Inferior parietal cortex (tissue), 1 donor: Measurements from ENCODE around the gene MCM5.
"Not testable (repeated sequence)": the region's sequence is repeated elsewhere in the genome, so short reads cannot be mapped to it uniquely, and the experiment has no call there.

Experiments
- DNase-seq: peaks from one replicate; pipeline ENCODE4 v3.0.0-alpha.2; 2016; ENCODE audit errors: extremely low spot score

MCM5 gene

DNA sequence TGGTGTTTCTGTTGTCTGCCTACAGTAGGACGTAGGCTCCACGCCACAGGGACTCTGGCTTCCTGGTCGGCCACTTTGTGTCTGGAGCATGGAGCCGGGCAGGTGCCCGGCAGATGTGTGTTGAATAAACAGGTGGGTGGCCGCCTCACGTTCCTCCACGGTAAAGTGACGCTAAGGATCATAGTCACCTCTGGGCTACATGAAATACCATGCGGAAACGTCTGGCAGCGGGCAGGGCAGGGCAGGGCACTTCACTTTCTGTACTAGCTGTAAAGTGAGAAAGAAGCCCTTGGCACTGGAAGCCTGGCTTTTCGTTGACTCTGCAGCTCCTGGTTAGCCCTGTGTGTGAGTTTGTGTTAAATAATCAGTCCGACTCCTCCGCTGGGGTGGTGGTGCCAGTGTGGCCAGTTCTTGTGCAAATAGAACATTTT lies 52.4 kb downstream of the MCM5 start:
- no peak for DNase-seq

DNA sequence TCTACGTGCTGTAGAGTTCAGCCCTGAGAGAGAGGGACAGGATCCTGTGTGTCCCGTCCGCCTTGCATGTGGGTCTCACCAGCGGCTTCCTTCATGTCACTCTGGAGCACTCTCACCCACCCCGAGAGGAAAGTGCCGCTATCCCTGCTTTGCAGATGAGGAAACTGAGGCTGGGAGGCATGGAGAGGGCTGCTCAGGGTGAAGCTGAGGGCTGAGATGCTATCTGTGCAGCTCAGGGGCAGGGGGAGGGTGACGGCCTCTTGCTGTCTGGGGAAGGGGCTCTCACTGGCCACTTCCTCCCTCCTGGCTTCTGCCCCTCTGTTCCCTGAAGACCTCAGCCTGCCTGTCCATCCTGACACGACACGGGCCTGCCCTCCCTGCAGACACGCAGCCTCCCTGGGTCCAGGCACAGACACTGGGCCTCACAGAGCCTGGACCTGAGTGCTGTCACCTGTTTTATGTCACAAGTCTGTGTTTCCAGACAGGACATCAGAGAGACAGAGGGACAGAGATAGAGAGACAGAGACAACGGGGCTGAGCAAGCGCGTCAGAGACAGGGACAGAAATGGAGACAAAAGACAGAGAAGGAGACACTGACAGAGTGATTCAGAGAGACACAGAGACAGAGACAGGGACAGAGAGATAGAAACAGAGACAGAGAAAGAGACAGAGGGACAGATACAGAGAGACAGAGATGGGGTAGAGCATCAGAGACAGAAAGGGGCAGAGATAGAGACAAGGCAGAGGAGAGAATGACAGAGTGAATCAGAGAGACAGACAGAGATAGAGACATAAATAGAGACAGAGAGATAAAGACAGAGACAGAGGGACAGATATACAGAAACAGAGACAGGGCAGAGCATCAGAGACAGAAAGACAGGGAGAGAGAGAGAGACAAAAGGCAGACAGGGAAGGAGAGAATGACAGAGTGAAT lies 53.1 kb downstream of the MCM5 start:
- no peak for DNase-seq

DNA sequence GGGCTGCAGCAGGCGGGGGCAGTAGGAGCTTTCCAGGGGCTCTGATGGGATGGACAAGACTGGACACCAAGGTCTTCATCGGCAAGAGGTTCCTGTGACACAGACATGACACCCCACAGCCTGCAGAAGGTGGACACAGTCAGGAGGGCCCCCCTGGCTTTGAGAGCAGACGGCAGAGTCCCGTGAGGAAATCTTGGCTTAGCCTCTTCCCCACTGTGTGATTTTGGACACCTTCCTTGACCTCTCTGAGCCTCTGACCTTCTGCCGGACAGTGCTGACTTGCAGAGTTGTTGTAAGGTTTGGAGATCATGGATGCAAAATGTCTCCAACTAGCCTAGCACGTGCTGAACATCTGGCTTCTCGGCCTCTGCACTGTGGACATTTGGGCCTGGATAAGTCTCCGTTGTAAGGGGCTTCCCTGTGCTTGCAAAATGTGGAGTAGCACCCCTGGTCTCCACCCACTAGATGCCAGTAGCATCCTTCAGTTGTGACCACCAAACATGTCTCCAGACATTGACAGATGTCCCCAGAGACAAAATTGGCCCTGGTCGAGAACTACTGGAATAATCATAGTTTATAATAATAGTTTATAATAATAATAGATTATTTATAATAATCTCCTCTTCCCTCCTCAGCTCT lies 54.6 kb downstream of the MCM5 start:
- DNase-seq: no peak

DNA sequence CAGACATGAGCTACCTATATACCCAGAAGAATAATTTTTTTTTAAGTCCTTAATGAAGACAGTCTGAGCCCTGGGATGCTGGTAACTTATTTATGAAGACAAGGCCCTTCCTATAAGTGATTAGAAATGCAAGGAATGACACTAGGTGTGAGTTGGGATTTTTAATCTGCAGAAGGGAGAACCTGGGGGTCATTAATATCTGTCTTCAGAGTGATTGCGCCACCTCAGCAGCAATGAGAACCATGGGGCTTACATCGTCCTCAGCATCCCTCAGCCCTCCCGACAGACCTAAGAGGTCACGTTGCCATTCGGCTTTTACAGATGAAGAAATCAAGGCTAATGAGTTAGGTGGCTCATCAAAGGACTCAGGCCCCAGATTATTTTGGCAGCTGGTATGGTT lies 55.6 kb downstream of the MCM5 start:
- no peak for DNase-seq

DNA sequence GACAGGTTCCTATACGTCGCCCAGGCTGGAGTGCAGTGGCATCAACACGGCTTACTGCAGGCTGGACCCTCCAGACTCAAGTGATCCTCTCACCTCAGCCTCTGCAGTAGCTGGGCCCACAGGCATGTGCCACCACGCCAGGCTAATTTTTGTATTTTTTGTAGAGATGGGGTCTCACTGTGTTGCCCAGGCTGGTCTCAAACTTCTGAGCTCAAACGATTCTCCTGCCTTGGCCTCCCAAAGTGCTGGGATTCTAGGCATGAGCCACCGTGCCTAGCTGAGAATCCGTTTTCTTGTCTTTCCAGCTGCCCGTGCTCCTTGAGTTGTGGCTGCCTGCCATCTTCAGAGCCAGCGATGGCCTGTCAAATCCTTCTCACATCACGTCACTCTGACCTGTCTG lies 56.8 kb downstream of the MCM5 start:
- no peak for DNase-seq

DNA sequence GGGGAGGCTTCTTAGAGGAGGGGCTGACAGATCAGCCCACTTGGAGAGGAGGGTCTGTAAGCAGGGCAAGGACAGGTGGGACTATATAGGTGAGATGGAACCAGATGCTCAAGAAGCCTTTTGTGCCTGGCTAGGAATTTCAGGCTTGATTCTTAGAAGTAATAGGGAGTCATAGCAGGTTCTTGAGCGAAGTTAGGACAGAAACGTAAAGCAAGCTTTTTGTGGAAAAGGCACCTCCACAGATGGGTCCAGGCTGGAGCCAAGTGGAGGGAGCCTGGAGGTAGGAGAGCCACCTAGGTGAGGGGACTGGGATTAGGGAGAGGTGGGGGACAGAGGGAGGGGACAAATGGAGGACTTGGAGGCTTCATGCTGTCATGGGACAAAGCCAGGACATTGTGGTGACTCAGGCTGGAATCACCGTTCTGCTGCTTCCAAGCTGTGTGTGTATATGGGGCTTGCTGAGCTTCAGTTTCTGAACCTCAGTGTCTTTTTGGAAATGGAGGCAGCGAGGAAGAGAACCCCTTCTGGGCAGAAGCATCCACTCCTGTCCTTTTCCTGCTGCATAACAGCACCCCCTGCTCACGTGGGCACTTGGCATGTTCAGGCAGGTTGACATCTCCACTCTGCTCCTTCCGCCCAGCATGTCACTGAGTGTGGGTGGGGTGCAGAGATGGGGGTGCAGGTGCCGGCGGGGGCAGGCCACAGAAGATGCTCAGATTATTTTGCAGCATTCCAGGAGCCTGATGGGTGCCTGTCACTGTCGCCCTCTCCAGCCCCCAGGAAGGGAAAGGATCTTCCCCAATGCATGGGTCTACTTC lies 58.0 kb downstream of the MCM5 start:
- DNase-seq: no peak

DNA sequence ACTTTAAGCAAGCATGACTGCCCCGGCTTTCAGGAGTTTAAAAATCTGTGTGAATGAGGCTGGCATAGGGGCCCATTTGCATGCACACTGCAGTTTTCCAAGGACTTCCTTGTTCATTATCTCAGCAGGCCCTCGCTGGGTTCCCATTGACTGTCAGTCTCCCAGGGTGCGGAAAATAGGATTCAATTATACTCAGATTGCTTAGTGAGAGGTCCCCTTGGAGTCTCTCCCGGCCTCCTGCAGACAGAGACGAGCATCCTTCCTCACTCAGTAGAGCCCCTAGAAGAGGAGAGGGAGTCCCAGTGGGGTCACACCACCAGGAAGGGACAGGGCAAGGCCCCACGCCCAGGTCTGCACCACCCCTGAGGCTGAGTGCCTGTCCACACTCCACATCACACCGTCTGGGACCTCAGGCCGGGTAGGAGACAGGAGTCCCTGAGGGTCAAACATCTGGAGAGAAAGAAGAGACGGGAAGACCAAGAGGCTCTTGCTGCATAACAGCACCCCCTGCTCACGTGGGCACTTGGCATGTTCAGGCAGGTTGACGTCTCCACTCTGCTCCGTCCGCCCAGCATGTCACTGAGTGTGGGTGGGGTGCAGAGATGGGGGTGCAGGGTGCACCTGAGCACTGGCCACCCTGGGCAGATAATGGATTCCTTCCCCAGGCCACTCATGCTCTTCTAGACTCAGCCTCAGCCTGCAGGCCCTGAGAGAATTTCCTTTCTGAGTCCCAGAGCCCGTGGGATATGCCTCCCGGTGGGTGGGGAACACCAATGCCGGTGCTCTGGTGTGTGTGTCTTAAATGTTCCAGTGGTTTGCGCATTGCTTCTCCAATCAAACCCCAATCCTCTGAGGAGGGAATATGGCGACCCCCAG lies 58.8 kb downstream of the MCM5 start:
- DNase-seq: no peak

DNA sequence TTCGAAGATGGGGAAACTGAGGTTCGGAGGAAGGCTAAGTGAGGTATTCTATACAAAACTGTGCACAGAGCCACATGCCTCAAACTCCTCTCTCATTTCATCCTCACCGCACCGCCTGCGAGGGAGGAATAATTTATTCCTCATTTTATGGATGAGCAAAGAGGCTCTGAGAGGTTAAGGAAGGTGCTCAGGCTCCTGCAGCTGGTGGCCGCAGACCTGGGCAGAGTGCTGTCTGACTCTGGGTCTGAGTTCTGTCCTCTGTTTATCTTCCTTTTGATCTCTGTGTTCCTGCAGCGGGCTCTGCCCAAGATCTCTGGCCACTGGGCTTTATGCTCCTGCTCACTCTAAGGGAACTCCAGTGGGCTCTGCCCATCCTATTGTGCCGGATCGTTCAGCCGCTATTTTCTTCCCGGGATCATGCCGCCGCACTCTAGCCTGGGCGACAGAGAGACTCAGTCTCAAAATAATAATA lies 59.5 kb downstream of the MCM5 start:
- no peak for DNase-seq

DNA sequence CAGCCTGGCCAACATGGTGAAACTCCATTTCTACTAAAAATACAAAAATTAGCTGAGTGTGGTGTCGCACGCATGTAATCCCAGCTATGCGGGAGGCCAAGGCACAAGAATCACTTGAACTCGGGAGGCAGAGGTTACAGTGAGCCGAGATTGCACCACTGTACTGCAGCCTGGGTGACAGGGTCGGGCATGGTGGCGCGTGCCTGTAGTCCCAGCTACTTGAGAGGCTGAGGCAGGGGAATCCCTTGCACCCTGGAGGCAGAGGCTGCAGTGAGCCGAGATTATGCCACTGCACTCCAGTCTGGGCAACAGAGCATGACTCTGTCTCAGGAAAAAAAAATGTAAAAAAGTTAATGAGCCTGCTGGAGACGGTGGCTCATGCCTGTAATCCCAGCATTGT lies 60.0 kb downstream of the MCM5 start:
- DNase-seq: not testable (repeated sequence)

DNA sequence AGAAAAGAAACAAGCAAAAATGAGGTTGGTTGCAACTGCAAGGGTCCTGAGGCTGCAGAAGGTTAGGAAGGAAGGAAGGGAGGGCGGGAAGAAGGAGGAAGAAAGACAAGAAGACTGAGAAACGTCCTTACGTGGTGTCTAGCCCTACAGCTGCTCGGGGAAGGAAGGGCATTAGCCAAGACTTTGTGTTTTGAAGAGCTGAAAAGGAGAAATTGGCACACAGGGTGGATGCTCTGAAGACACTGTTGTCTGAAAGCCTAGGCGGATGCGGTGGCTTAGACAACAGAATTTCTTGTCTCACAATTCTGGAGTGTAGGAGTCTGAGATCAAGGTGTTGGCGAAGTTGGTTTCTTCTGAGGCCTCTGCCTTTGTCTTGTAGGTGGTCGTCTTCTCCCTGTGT lies 60.7 kb downstream of the MCM5 start:
- DNase-seq: no peak

DNA sequence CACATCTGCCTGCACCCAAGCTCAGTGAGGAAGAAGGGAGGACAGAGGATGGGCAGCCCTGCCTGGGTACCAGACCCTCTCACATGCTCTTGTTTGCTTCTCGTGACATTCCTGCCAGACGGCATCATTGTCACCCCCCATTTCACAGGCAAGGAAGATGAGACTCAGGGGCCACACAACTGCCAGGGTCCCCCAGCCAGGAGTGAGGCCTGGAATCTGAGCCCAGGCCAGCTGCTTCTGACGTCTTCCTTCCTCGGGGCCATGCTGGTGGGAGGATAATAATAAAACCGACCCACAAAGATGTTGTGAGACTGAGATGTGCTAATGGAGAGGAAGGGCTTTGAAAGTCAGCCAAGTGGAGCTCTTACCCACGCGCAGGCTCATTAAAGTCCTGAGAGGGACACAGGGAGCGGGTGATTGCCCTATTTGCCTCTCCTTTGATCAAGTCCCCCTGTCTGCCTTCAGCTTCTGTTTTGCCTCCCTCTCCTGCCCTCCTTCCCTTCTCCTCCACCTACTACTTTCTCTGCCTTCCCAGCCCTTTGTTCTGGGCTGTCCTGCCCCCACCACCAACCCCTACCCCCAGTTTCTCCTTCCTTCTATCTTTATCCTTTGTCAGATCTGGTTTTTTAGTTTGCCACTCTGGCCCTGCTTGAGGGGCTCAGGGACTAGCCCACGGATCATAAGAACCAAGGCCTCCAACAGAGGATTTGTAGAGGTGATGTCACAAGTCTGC lies 62.7 kb downstream of the MCM5 start:
- no peak for DNase-seq

DNA sequence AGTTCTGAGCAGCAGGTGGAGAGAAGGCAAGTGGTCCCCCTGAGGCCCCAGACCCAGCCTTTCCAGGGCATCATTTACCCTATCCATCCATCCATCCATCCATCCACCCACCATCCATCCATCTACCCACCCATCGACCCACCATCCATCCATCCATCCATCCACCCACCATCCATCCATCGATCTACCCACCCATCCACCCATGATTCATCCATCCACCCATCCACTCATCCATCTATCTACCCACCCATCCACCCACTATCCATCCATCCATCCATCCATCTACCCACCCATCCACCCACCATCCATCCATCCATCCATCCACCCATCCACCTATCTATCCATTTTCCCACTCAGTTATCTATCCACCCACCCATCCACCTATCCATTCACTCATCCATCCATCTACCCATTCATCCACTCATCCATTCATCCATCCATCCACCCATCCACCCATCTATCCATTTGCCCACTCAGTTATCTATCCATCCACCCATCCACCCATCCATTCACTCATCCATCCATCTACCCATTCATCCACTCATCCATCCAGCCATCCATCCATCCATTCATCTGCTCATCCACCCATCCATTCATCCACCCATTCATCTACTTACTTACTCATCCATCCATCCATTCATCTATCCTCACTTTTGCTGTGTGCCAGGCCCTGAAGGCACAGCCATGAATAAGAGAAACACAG lies 63.4 kb downstream of the MCM5 start:
- no peak for DNase-seq

DNA sequence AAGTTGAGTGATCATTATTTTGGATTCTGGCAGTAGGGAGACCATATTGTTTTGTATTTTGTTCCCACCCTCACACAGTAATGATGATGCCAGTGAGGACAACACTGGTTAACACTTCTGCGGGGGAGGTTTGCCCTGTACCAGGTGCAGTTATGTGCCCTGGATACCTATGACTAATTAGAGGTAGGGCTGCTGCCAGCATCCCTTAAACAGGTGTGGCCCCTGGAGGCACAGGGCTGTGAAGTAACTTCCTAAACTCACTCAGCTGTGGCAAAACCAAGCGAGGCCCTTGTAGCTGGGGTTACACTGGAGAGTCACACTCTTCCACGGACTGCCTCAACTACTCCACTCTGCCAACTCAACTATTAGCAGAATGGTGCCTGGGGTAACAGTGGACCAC lies 64.5 kb downstream of the MCM5 start:
- no peak for DNase-seq

DNA sequence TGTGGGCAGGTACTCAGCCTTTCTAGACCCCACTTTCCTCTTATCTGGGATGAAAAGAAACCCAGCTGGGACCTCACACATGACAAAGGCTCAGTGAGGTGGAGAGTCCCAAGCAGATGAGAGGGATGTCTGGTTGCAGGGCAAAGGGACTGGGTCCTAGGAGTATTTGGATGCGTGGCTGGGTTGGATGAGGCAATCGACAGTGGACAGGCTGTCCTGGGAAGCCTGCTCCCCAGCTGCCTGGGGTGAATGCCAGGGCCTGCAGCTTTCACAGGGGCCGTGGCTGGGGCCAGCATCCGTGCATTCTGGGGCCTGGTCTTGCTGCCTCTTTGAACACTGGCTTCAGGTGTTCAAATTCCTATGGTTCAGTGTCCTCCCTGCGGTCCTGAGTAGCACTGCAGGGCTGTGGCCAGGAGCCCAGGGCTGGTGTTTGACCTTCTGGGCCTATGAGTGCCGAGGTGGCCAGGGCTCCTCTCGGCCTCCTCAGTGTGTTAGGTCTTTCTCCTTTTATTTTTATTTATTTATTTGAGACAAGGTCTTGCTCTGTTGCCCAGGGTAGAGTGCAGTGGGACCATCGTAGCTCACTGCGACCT lies 65.3 kb downstream of the MCM5 start:
- no peak for DNase-seq

DNA sequence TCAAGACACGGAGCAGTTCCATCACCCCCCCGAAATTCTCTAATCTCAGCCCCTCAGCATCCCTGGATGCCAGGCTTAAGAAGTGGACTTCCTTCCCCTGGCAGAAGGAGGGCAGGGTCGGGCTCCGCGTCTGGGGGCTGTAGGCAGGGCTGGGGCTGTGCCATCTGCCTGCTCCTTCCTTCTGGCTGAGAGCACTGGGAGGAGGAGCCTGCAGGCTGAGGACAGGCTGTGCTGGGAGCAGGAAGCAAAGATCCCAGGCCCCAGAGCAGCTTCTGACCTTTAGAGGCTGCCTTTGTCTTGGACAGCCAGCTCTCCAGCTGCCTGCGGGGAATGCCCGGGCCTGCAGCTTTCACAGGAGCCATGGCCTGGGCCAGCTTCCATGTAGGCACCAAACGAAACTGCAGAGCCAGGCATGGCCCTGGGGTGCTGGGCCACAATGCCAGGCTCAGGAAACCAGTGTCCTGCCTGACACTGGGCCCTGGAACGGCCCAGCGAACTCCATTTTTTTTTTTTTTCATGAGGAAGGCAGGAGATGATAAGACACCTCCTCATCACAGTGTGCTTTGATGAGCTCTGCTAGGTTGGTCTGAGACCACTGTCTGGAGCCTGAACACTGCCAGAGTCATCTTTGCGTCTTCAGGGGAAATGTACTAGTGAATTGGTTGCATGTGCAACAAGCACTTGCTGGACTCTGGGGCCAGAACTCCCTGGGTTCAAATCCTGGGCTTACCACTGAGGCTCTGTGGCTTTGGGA lies 67.9 kb downstream of the MCM5 start:
- DNase-seq: peak; percentile 52

DNA sequence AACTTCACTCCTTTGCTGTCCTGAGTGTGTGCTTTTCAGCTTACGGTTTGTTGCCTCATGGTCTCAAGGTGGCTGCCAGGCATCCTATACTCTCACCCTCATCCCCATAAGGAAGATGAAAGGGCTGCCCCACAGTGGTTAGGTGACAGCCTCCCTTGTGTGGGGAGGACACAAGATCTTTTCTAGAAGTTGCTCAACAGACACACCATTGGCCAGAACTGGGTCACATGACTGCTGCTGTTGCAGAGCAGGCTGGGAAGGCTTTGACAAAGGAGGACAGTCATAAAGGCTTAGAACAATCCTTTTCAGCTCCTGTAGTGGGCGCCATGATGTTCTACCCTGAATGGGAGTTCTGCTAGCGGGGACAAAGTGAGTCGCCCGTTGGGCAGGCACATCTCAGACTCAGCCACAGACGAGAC lies 71.0 kb downstream of the MCM5 start:
- DNase-seq: no peak

DNA sequence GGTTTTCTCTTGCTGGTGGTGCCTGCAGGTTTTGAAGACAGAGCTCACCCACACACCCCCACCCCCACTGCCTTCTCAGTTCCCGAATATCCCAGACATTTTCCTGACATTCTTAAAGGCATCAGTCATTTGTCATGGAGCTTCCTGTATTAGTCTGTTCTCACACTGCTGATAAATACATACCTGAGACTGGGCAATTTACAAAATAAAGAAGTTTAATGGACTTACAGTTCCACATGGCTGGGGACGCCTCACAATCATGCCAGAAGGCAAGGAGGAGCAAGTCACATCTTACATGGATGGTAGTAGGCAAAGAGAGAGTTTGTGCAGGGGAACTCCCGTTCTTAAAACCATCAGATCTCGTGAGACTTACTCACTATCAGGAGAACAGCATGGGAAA lies 71.6 kb downstream of the MCM5 start:
- DNase-seq: not testable (repeated sequence)

DNA sequence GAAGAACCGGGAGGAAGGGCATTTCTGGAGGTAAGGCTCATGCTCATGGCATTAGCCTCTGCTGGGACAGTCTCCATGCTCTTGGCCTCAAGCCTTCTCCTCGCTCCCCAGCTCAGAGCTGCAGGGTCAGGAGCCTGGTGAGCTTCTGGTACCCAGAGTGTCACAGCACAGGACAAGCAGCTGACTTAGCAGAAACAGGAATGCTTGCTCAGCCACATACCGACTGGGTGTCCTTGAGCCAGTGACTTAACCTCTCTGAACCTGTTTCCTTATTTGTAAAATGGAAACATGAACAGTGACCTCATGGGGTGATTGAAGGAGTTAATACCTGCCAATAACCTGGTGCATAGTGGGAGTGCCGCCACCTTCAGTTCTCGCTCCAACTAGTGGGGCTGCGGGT lies 72.5 kb downstream of the MCM5 start:
- no peak for DNase-seq

DNA sequence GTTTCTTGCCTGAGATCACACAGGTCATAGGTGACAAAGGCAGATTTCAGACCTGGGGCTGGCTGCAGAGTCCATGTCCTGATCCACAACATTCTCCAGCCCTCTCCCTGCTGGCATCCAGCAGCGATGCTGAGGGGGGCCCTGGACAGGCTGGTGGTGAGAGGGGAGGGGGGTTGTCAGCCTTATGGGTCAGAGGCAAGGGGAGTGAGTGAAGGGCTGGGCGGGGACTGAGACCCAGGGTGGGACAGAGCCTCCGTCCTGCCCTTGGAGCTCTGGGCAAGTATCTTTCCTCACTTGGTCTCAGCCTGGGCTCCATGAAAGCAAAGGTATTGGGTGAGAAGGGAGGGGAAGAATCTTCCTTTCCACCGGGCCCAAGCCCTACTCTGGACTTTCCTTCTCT lies 74.0 kb downstream of the MCM5 start:
- no peak for DNase-seq
